ENCODE measurements around the gene CDH4.

- no peak for TF ChIP-seq KDM1A (IDR thresholded peaks at IDR 0.05; ENCODE audit: borderline replicate concordance, low read length)
- no peak for TF ChIP-seq EP300 (IDR thresholded peaks at IDR 0.05; ENCODE audit: borderline replicate concordance in 1 of 2, low read depth in 2 of 2, low read length in 2 of 2)
- TF ChIP-seq CTCF (IDR thresholded peaks at IDR 0.05; ENCODE audit: control extremely low read depth in 1 of 3, insufficient read depth in 1 of 3, low read depth in 1 of 3, low read length in 3 of 3) = no peak
- TF ChIP-seq SP4 (IDR thresholded peaks at IDR 0.05; ENCODE audit: low read length) = no peak
- TF ChIP-seq POLR2A (IDR thresholded peaks at IDR 0.05; ENCODE audit: control extremely low read depth in 1 of 2, low read depth in 2 of 2, low read length in 2 of 2) = no peak
Measured at GRCh38 chr20:61493798-61494305, 241.8 kb downstream of the CDH4 start.

Measured in H1 (cell line).